IMR-90 (cell line): ENCODE data around the gene KLK12. TPM values are rescaled to one million over a fixed set of nuclear protein-coding genes. Genes with fewer than 3 reads are reported as not detected.

Experiments
- ATAC-seq: fragments of 200-7000 bp; cut with Tn5 transposase; 2 replicates; pipeline ENCODE4 v1.9.1; 2020; ENCODE audit warnings: low read depth, mild to moderate bottlenecking, moderate library complexity
- BruUV-seq: library from RNA; stranded (reverse); fragments of 400-500 nt; replicated peaks from 2 replicates; lab custom pipeline; 2021; lab: Mats Ljungman, UMichigan
- CTCF ChIA-PET: fragments of 300-600 bp; formaldehyde crosslinking; extraction: SDS; loops from one replicate; lab custom pipeline; 2021; ENCODE audit warnings: antibody characterized with exemption; lab: Yijun Ruan, JAX
- POLR2A ChIA-PET: fragments of 300-600 bp; sonication (Branson Sonifier 250); formaldehyde crosslinking; loops from one replicate; lab custom pipeline; 2022; ENCODE audit warnings: antibody characterized with exemption; ENCODE audit not compliant: unreplicated experiment; lab: Charles Lee
- DNase-seq: peaks from one replicate; pipeline ENCODE4 v3.0.0; 2013
- H2AFZ ChIP-seq: replicated peaks from 2 replicates; pipeline ENCODE3; 2013; ENCODE audit warnings: low read length, mild to moderate bottlenecking; ENCODE audit not compliant: poor library complexity
- H2AK5ac ChIP-seq: 2 replicates; pipeline ENCODE4 v1.6.1; 2013; ENCODE audit warnings: low read depth, low read length, inconsistent platforms
- H2AK9ac ChIP-seq: replicated peaks from 2 replicates; pipeline ENCODE3; 2013; ENCODE audit warnings: mild to moderate bottlenecking, low read depth, low read length, moderate library complexity; ENCODE audit not compliant: poor library complexity
- H2BK120ac ChIP-seq: 2 replicates; pipeline ENCODE4 v1.6.1; 2013; ENCODE audit warnings: low read depth, low read length, inconsistent platforms
- H2BK15ac ChIP-seq: 3 replicates; pipeline ENCODE4 v1.6.1; 2013; ENCODE audit warnings: low read depth, low read length, inconsistent platforms
- H2BK20ac ChIP-seq: 2 replicates; pipeline ENCODE4 v1.6.1; 2013; ENCODE audit warnings: low read depth, mild to moderate bottlenecking, inconsistent platforms, low read length, moderate library complexity
- H2BK5ac ChIP-seq: 2 replicates; pipeline ENCODE4 v1.6.1; 2013; ENCODE audit warnings: mild to moderate bottlenecking, low read depth, low read length, inconsistent platforms; ENCODE audit not compliant: poor library complexity, severe bottlenecking
- H3K14ac ChIP-seq: replicated peaks from 2 replicates; pipeline ENCODE4 v1.6.1; 2013; ENCODE audit warnings: low read depth, low read length, inconsistent platforms
- H3K18ac ChIP-seq: 2 replicates; pipeline ENCODE4 v1.6.1; 2013; ENCODE audit warnings: low read depth, low read length, control low read depth
- H3K23ac ChIP-seq: 2 replicates; pipeline ENCODE4 v1.6.1; 2013; ENCODE audit warnings: low read depth, low read length, inconsistent platforms
- H3K27ac ChIP-seq: 2 replicates; pipeline ENCODE4 v1.5.1; 2013; ENCODE audit warnings: mild to moderate bottlenecking, control low read depth, low read length; ENCODE audit not compliant: insufficient read depth
- H3K27me3 ChIP-seq: 2 replicates; pipeline ENCODE4 v1.6.1; 2013; ENCODE audit warnings: low read length; ENCODE audit not compliant: control insufficient read depth, insufficient read depth
- H3K36me3 ChIP-seq: 2 replicates; pipeline ENCODE4 v1.6.1; 2013; ENCODE audit warnings: low read length, mixed read lengths; ENCODE audit not compliant: control insufficient read depth, insufficient read depth
- H3K4ac ChIP-seq: 2 replicates; pipeline ENCODE4 v1.6.1; 2013; ENCODE audit warnings: low read depth, low read length, inconsistent platforms
- H3K4me1 ChIP-seq: 2 replicates; pipeline ENCODE4 v1.6.1; 2013; ENCODE audit warnings: low read length, mixed read lengths; ENCODE audit not compliant: control insufficient read depth, insufficient read depth
- H3K4me2 ChIP-seq: 2 replicates; pipeline ENCODE4 v1.6.1; 2013; ENCODE audit warnings: low read depth, mild to moderate bottlenecking, control low read depth, low read length, moderate library complexity
- H3K4me3 ChIP-seq: 2 replicates; pipeline ENCODE4 v1.5.1; 2013; ENCODE audit warnings: low read depth, mild to moderate bottlenecking, control low read depth, low read length, moderate library complexity; ENCODE audit not compliant: insufficient read depth
- H3K56ac ChIP-seq: 2 replicates; pipeline ENCODE4 v1.6.1; 2013; ENCODE audit warnings: low read length, inconsistent platforms; ENCODE audit not compliant: insufficient read depth; ENCODE audit errors: extremely low read depth
- H3K79me1 ChIP-seq, 2 experiments: 2 replicates each; pipeline ENCODE4 v1.6.1; 2013; ENCODE audit warnings: low read length in 2 of 2, inconsistent platforms in 1 of 2, low read depth in 1 of 2
- H3K9ac ChIP-seq: 2 replicates; pipeline ENCODE4 v1.6.1; 2013; ENCODE audit warnings: low read depth, low read length, control low read depth
- H3K9me1 ChIP-seq: 2 replicates; pipeline ENCODE4 v1.6.1; 2013; ENCODE audit warnings: low read length, inconsistent platforms; ENCODE audit not compliant: insufficient read depth
- H3K9me3 ChIP-seq: 2 replicates; pipeline ENCODE4 v1.6.1; 2013; ENCODE audit warnings: low read length; ENCODE audit not compliant: control insufficient read depth, insufficient read depth
- H4K20me1 ChIP-seq: 2 replicates; pipeline ENCODE4 v1.6.1; 2013; ENCODE audit warnings: low read length, inconsistent platforms; ENCODE audit not compliant: insufficient read depth
- H4K5ac ChIP-seq: 2 replicates; pipeline ENCODE4 v1.6.1; 2013; ENCODE audit warnings: mild to moderate bottlenecking, low read depth, low read length, control low read depth
- H4K8ac ChIP-seq, 2 experiments: 2 replicates each; pipeline ENCODE4 v1.6.1; 2013; ENCODE audit warnings: low read depth in 2 of 2, low read length in 2 of 2, control low read depth in 1 of 2, inconsistent platforms in 1 of 2
- H4K91ac ChIP-seq: 2 replicates; pipeline ENCODE4 v1.6.1; 2013; ENCODE audit warnings: low read depth, low read length, inconsistent platforms; ENCODE audit not compliant: insufficient read depth
- CEBPB ChIP-seq: IDR thresholded peaks from 2 replicates; pipeline ENCODE4 v1.6.1; 2012; ENCODE audit warnings: low read depth, low read length, improper control_type of control experiment
- CHD1 ChIP-seq: IDR thresholded peaks from 2 replicates; pipeline ENCODE4 v1.6.1; 2012; ENCODE audit warnings: low read depth, low read length, improper control_type of control experiment
- MAZ ChIP-seq: IDR thresholded peaks from 2 replicates; pipeline ENCODE4 v1.6.1; 2012; ENCODE audit warnings: low read depth, mild to moderate bottlenecking, low read length, improper control_type of control experiment, moderate library complexity, borderline replicate concordance
- MXI1 ChIP-seq: IDR thresholded peaks from 2 replicates; pipeline ENCODE4 v1.6.1; 2012; ENCODE audit warnings: low read depth, mild to moderate bottlenecking, low read length, moderate library complexity, borderline replicate concordance
- NFE2L2 ChIP-seq: fragments of 150-350 bp; IDR thresholded peaks from 2 replicates; pipeline ENCODE4 v1.6.1; 2016; ENCODE audit warnings: low read depth, mild to moderate bottlenecking, low read length
- USF2 ChIP-seq: fragments of 150-350 bp; IDR thresholded peaks from 2 replicates; pipeline ENCODE4 v1.6.1; 2017; ENCODE audit warnings: mild to moderate bottlenecking, antibody characterized with exemption, low read length, low read depth
- WGBS, 2 experiments: methylation state at CpG; one replicate each; pipeline versions ENCODE4 v1.1.5 to v1.1.7; 2013; ENCODE audit warnings: missing lambda C conversion rate in 2 of 2; ENCODE audit not compliant: insufficient read length in 1 of 2; ENCODE audit errors: extremely low coverage in 2 of 2; 5-methylcytosine and 5-hydroxymethylcytosine counted together
- dilution Hi-C: fragments of 300-500 bp; cut with HindIII; formaldehyde crosslinking; loops from one replicate; pipeline ENCODE4 v1.14.3; 2018; ENCODE audit warnings: low sequenced_read_pairs; ENCODE audit not compliant: unreplicated experiment
- in situ Hi-C: fragments of 300-500 bp; cut with MboI; formaldehyde crosslinking; loops from 3 replicates; pipeline ENCODE4 v1.14.3; 2019; ENCODE audit warnings: low sequenced_read_pairs, inconsistent platforms, mixed read lengths
- intact Hi-C: fragments of 100-400 bp; cut with micrococcal nuclease; formaldehyde crosslinking; loops from 2 replicates; pipeline ENCODE4 v1.10.0; 2022
- polyA plus RNA-seq, 3 experiments: library from polyadenylated mRNA; depleted of rRNA; stranded (reverse); fragments of >200 nt; gene quantifications; 2 replicates each; pipeline ENCODE4 v1.2.3, GENCODE V29; 2012; ENCODE audit warnings: low replicate concordance in 1 of 3
- total RNA-seq: library from RNA; depleted of rRNA; stranded (reverse); fragments of >200 nt; gene quantifications from 2 replicates; pipeline ENCODE4 v1.2.3, GENCODE V29; 2012

The KLK12 gene
- total and polyA plus RNA-seq, 2 of the 4 experiments (the other 2 are of a cell fraction) = not detected

DNA sequence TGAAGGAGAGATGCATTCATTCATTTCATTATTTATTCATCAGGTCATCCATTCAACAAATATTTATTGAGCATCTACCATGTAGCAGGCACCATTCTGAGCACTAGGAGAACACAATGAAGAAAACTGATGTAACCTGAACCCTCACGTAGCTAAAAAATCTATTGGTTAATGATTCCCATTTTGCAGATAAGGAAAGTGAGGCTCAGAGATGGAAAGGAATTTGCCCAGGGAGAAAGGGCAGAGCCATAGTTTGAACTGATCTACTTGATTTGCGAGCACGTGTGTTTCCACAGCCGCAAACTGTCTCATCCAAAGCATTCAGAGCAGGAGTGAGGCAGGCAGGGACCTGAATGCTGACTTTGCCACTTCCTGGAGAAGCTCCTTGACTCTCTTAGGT, 36.1 kb downstream of the KLK12 start:
- intact Hi-C loops (no loop called here), in situ Hi-C loops (no loop called here), dilution Hi-C loops (no loop called here)
- H3K4me1 ChIP-seq = no peaks in the 10 kb centered on the region
- H3K9me1 ChIP-seq = no peaks in the 10 kb centered on the region
- no peak overlapping the region for H3K56ac ChIP-seq
- no peak overlapping the region for H4K91ac ChIP-seq
- H2AK5ac ChIP-seq = no peak overlapping the region
- no peak overlapping the region for H2BK120ac ChIP-seq
- H3K27ac ChIP-seq = no peak overlapping the region
- ATAC-seq = no peak
- H3K9me3 ChIP-seq = peaks cover 14% of the 10 kb centered on the region
- no peak for TF ChIP-seq MAZ
- TF ChIP-seq CEBPB = no peak
- TF ChIP-seq USF2 = no peak
- TF ChIP-seq MXI1 = no peak
- TF ChIP-seq CHD1 = no peak
- no peak for TF ChIP-seq NFE2L2
- H2AFZ ChIP-seq = no peak overlapping the region
- no peaks in the 10 kb centered on the region; the same call in 1 of the 2 replicates for H4K20me1 ChIP-seq
- H2BK20ac ChIP-seq = no peak overlapping the region
- no peaks in the 10 kb centered on the region for H3K27me3 ChIP-seq
- ChIA-PET CTCF (no interaction called here), POLR2A (no interaction called here)
- no peak overlapping the region for H4K8ac ChIP-seq
- no TSS peak for BruUV-seq
- no peak overlapping the region for H3K18ac ChIP-seq
- H3K36me3 ChIP-seq = no peaks in the 10 kb centered on the region
- no peak overlapping the region for H2BK15ac ChIP-seq
- H4K5ac ChIP-seq = no peak overlapping the region
- no peak overlapping the region for H3K14ac ChIP-seq
- H3K79me1 ChIP-seq = no peaks in the 10 kb centered on the region
- H3K4ac ChIP-seq = no peak overlapping the region
- H3K23ac ChIP-seq = no peak overlapping the region
- no peak overlapping the region for H2BK5ac ChIP-seq
- no peak overlapping the region for H3K4me3 ChIP-seq
- no peak overlapping the region for H3K4me2 ChIP-seq
- no peak for DNase-seq
- H3K9ac ChIP-seq = no peak overlapping the region
- WGBS, 2 experiments = 40% methylated on average over 2 of the region's 4 CpGs; no CpG with 5 or more reads in 1 of the 2 experiments
- no peak overlapping the region for H2AK9ac ChIP-seq
